ENCODE data around the gene KRT35. TPM values are rescaled to one million over a fixed set of nuclear protein-coding genes. Genes with fewer than 3 reads are reported as not detected.

KRT35 gene
- total and polyA plus RNA-seq, 2 of the 13 experiments (the other 11 are each of a cell fraction or from before 2014, with no cell fraction given): not detected

DNA sequence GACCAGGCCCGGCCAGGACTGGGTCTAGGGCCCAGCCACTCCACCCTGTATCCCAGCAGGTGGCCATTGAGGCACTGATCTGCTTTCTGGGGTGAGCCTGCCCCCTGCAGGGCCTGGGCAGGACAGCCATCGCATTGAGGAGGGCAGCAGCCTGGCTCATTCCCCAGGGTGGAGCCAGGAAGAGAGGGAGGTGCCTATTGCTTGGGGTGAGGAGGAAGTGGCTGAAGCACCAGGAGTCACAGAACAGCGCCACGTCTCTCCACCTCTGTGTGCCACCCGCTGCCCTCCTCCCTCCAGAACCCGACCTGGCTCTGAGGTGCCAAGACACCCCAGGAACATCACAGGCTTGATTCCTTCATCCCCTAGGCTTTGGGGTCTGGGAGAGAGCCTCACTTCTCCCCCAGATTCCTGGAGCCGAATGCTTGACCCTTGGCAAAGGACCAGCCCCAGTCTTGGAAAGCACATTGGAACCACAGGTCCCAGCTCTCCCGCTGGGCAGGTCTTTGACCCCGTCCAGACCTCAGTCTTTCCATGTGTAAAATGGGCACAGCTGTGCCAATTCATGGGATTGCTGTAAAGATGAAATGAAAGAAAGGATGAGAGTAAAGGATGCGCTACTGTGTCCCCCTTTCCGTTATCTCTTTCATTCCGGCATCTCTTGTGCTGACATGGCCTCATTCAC is 16.0 kb upstream of the KRT35 start (continued):
- TF ChIP-seq JDP2 (CRISPR knock-in tag; IDR thresholded peaks at IDR 0.05; ENCODE audit: borderline replicate concordance) (no peak), ZNF10 (CRISPR knock-in tag; IDR thresholded peaks at IDR 0.05; ENCODE audit: borderline replicate concordance, low read depth) (no peak), POLR2A (IDR thresholded peaks at IDR 0.05; ENCODE audit: insufficient read depth in 1 of 2, low read depth in 2 of 2, low read length in 2 of 2) (no peak), ZNF556 (CRISPR knock-in tag; IDR thresholded peaks at IDR 0.05; ENCODE audit: borderline replicate concordance) (no peak), ZNF138 (CRISPR knock-in tag; IDR thresholded peaks at IDR 0.05; ENCODE audit: low read depth) (no peak), STAT5B (CRISPR knock-in tag; IDR thresholded peaks at IDR 0.05) (no peak), RFX5 (IDR thresholded peaks at IDR 0.05; ENCODE audit: low read depth, low read length) (no peak), ZBTB14 (CRISPR knock-in tag; IDR thresholded peaks at IDR 0.05) (no peak), ZNF75D (CRISPR knock-in tag; IDR thresholded peaks at IDR 0.05; ENCODE audit: borderline replicate concordance) (no peak), RNF2 (conservative IDR thresholded peaks at IDR 0.05; ENCODE audit: low read depth) (no peak), ZNF644 (CRISPR knock-in tag; IDR thresholded peaks at IDR 0.05; ENCODE audit: low read depth) (no peak), SMAD1 (CRISPR knock-in tag; IDR thresholded peaks at IDR 0.05; ENCODE audit: borderline replicate concordance, low read depth) (no peak)
- TF ChIP-seq, protein P1, sequence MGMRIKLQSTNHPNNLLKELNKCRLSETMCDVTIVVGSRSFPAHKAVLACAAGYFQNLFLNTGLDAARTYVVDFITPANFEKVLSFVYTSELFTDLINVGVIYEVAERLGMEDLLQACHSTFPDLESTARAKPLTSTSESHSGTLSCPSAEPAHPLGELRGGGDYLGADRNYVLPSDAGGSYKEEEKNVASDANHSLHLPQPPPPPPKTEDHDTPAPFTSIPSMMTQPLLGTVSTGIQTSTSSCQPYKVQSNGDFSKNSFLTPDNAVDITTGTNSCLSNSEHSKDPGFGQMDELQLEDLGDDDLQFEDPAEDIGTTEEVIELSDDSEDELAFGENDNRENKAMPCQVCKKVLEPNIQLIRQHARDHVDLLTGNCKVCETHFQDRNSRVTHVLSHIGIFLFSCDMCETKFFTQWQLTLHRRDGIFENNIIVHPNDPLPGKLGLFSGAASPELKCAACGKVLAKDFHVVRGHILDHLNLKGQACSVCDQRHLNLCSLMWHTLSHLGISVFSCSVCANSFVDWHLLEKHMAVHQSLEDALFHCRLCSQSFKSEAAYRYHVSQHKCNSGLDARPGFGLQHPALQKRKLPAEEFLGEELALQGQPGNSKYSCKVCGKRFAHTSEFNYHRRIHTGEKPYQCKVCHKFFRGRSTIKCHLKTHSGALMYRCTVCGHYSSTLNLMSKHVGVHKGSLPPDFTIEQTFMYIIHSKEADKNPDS (CRISPR knock-in tag; IDR thresholded peaks at IDR 0.05): no peak
- TF ChIP-seq, protein P2, sequence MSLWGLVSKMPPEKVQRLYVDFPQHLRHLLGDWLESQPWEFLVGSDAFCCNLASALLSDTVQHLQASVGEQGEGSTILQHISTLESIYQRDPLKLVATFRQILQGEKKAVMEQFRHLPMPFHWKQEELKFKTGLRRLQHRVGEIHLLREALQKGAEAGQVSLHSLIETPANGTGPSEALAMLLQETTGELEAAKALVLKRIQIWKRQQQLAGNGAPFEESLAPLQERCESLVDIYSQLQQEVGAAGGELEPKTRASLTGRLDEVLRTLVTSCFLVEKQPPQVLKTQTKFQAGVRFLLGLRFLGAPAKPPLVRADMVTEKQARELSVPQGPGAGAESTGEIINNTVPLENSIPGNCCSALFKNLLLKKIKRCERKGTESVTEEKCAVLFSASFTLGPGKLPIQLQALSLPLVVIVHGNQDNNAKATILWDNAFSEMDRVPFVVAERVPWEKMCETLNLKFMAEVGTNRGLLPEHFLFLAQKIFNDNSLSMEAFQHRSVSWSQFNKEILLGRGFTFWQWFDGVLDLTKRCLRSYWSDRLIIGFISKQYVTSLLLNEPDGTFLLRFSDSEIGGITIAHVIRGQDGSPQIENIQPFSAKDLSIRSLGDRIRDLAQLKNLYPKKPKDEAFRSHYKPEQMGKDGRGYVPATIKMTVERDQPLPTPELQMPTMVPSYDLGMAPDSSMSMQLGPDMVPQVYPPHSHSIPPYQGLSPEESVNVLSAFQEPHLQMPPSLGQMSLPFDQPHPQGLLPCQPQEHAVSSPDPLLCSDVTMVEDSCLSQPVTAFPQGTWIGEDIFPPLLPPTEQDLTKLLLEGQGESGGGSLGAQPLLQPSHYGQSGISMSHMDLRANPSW (CRISPR knock-in tag; IDR thresholded peaks at IDR 0.05; ENCODE audit: borderline replicate concordance): no peak
